Lower leg skin (tissue), 4 donors: ENCODE results near the gene NME3. TPM values are rescaled to one million over a fixed set of nuclear protein-coding genes. Genes with fewer than 3 reads are reported as not detected.

ENCODE experiments used
- DNase-seq, 2 donors: peaks; one replicate each; pipeline ENCODE4 v3.0.0-alpha.2; 2019; ENCODE audit warnings: low spot score in 2 of 2
- H3K4me3 ChIP-seq: fragments of 200-600 bp; sonication (generic); 2 replicates; pipeline ENCODE4 v1.5.1; 2017; ENCODE audit warnings: mild to moderate bottlenecking, low read depth; ENCODE audit not compliant: poor library complexity, severe bottlenecking
- CTCF ChIP-seq, 3 donors: fragments of 450-650 bp; IDR thresholded peaks; one replicate each; pipeline ENCODE4 v1.5.1; 2016; ENCODE audit warnings: antibody characterized with exemption in 3 of 3, mild to moderate bottlenecking in 3 of 3, moderate library complexity in 2 of 3
- POLR2A ChIP-seq, 2 donors: fragments of 450-650 bp; IDR thresholded peaks; one replicate each; pipeline ENCODE4 v1.6.1; 2016 to 2017; ENCODE audit warnings: antibody characterized with exemption in 2 of 2, mild to moderate bottlenecking in 1 of 2, moderate library complexity in 1 of 2
- WGBS, 2 donors: methylation state at CpG; one replicate each; pipeline ENCODE4 v1.1.5; 2018; 5-methylcytosine and 5-hydroxymethylcytosine counted together
- intact Hi-C: fragments of 100-400 bp; cut with DNase I; formaldehyde crosslinking; loops from one replicate; pipeline ENCODE4 v1.15.0; 2023; ENCODE audit warnings: low total_unique reads
- total RNA-seq, 4 donors: library from RNA; depleted of rRNA; stranded (reverse); fragments of >200 nt; gene quantifications; one replicate each; pipeline ENCODE4 v1.1.0, GENCODE V29; 2016

The NME3 gene
- total RNA-seq, 4 donors from 2014 or later, result 77.7 to 98.4 (median 85.8) TPM

DNA sequence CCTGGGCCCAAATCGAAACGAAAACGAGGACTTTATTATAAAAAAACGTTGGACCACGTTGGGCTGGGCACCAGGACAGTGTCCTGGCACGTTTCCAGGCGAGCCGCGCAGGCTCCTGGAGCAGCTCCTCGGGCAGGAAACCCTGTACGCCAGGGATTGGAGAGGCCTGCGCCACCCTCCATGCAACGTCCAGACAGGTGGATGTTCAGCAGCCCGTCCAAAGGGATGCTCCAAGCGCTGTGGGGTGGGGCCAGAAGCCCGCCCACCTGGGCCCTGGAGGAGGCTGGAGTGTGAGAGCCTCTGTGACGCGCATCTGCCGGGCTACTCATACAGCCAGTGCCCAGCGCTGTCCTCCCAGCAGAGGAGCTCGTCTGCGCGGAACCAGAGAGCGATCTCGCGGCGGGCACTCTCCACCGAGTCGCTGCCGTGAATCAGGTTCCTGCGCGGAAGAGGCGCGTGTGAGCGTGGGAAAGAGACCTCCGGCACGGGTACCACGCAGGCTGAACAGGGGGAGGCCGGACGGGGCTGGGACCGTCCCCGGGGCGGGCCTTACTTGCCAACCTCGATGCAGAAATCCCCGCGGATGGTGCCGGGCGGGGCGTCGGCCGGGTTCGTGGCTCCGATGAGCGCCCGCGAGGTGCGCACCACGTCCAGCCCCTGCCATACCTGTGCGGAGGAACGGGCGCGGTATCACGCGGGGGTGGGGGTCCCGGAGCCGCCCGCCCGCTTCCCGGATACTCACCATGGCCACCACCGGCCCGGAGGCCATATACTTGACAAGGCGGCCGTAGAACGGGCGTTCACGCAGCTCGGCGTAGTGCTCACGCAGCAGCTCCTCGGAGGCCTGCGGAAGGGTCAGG lies 785 bp downstream of the NME3 start:
- TF ChIP-seq CTCF (IDR thresholded peaks at IDR 0.05) (no peak), POLR2A (IDR thresholded peaks at IDR 0.05) (no peak)
- 6 to 7% methylated on average over 16 to 65 of the region's 81 CpGs for WGBS, 2 donors
- H3K4me3 ChIP-seq, result peak overlapping the region; percentile 95
- no peak for DNase-seq
- intact Hi-C loops, result no loop called here

- 71 to 72% methylated on average over 19 to 20 of the region's 27 CpGs for WGBS, 2 donors
- TF ChIP-seq CTCF (IDR thresholded peaks at IDR 0.05) (no peak), POLR2A (IDR thresholded peaks at IDR 0.05) (no peak)
- no peak for DNase-seq
- no peak overlapping the region for H3K4me3 ChIP-seq
- intact Hi-C loops, result no loop called here
Measured at GRCh38 chr16:1769402-1770300, 1.7 kb downstream of the NME3 start.

DNA sequence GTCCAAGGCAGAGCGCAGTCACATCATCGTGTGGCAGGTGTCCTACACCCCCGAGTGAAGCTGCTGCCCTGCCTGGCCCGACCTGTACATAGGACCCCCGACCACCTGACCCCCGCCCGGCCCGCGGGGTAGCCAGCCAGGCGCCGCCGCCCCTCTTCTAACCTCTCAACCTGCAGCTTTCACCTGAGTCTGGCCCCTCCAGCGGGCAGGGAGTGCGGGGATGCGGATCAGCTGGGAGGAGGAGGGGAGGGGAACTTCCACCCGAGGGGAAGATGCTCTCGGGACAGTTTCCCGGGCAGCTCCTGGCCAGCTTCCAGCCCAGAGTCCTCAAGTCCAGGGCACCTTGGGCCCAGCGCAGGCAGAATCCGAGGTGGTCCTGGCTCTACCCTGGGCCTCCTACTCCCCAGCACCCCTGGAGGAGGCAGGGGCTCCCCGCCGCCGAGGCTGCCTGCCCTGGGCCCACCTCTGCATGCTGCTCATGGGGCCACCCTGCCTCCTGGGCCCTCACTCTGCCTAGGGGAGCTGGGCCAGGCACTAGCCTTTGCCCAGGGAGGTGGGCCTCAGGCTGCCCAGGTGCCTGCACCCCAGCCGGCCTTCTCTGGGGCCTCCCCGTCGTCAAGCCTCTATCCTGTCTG lies 2.5 kb downstream of the NME3 start:
- no peak for TF ChIP-seq CTCF (IDR thresholded peaks at IDR 0.05)
- TF ChIP-seq POLR2A (IDR thresholded peaks at IDR 0.05), result no peak
- DNase-seq, result no peak
- intact Hi-C loops, result no loop called here
- 73 to 77% methylated on average over 23 to 25 of the region's 26 CpGs for whole genome bisulfite sequencing, 2 donors
- H3K4me3 ChIP-seq, result no peak overlapping the region

DNA sequence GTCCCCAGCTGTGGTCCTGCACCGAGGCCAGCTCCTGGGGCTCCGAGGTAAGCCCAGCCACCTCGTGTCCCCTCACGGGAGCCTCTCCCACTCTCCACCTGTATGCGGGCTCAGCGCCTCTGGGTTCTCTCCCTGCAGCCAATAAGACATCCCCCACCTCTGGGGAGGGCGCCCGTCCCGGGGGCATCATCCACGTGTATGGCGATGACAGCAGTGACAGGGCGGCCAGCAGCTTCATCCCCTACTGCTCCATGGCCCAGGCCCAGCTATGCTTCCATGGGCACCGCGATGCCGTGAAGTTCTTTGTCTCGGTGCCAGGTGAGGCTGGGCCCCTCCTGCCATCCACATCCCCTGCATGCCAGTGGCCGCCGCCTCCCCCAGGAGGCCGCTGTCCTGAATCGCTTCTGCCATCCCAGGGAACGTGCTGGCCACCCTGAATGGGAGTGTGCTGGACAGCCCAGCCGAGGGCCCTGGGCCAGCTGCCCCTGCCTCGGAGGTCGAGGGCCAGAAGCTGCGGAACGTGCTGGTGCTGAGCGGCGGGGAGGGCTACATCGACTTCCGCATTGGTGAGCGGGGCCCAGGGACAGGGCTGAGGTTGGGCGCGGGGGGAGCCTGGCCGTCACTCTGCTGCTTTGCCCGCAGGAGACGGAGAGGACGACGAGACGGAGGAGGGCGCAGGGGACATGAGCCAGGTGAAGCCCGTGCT lies 3.1 kb downstream of the NME3 start:
- intact Hi-C loops, result no loop called here
- TF ChIP-seq CTCF (IDR thresholded peaks at IDR 0.05) (no peak), POLR2A (IDR thresholded peaks at IDR 0.05) (no peak)
- 89 to 90% methylated on average over 31 to 37 of the region's 41 CpGs for WGBS, 2 donors
- no peak overlapping the region for H3K4me3 ChIP-seq
- no peak for DNase-seq
